Measurements from ENCODE around the gene SORCS2. TPM values are rescaled to one million over a fixed set of nuclear protein-coding genes. Genes with fewer than 3 reads are reported as not detected.

The SORCS2 gene
- total RNA-seq, 2 experiments from 2014 or later, result 0.07 TPM

- intact Hi-C loops (cut with micrococcal nuclease), result no loop called here
- no peaks in the 10 kb centered on the region for H3K4me1 Mint-ChIP-seq (ENCODE audit: low read depth)
These were observed 115.2 kb downstream of the SORCS2 start for GRCh38 chr4:7307394-7308099.

GRCh38 chr4:7309181-7309580 is 116.8 kb downstream of the SORCS2 start:
- POLR2A ChIA-PET, result no interaction called here
- no peak for DNase-seq
- no peaks in the 10 kb centered on the region for H3K36me3 Mint-ChIP-seq
- no peak overlapping the region for H3K27ac Mint-ChIP-seq
- no peaks in the 10 kb centered on the region for H3K9me3 Mint-ChIP-seq
- H3K4me1 Mint-ChIP-seq (ENCODE audit: low read depth), result no peaks in the 10 kb centered on the region
- H3K27me3 Mint-ChIP-seq, result peaks cover 13% of the 10 kb centered on the region
- no peak overlapping the region for H3K4me3 Mint-ChIP-seq
- intact Hi-C loops (cut with micrococcal nuclease), result no loop called here
- CTCF ChIA-PET, result no interaction called here

More at GRCh38 chr4:7307394-7308099, 115.2 kb downstream of the SORCS2 start:
- ChIA-PET POLR2A (no interaction called here), CTCF (no interaction called here)
- no peaks in the 10 kb centered on the region for H3K9me3 Mint-ChIP-seq
- H3K36me3 Mint-ChIP-seq, result no peaks in the 10 kb centered on the region
- H3K4me3 Mint-ChIP-seq, result no peak overlapping the region
- H3K27ac Mint-ChIP-seq, result no peak overlapping the region
- DNase-seq, result no peak
- H3K27me3 Mint-ChIP-seq, result peaks cover 13% of the 10 kb centered on the region

- H3K9me3 Mint-ChIP-seq, result no peaks in the 10 kb centered on the region
These were observed 117.5 kb downstream of the SORCS2 start for GRCh38 chr4:7309636-7310390.

GRCh38 chr4:7310451-7310850 is 118.1 kb downstream of the SORCS2 start:
- intact Hi-C loops (cut with micrococcal nuclease), result no loop called here
- peaks cover 13% of the 10 kb centered on the region for H3K27me3 Mint-ChIP-seq

More at GRCh38 chr4:7309636-7310390, 117.5 kb downstream of the SORCS2 start:
- H3K4me3 Mint-ChIP-seq, result no peak overlapping the region
- H3K27me3 Mint-ChIP-seq, result peaks cover 13% of the 10 kb centered on the region
- H3K4me1 Mint-ChIP-seq (ENCODE audit: low read depth), result no peaks in the 10 kb centered on the region
- DNase-seq, result no peak
- intact Hi-C loops (cut with micrococcal nuclease), result no loop called here
- no peak overlapping the region for H3K27ac Mint-ChIP-seq
- no peaks in the 10 kb centered on the region for H3K36me3 Mint-ChIP-seq
- POLR2A ChIA-PET, result no interaction called here
- CTCF ChIA-PET, result no interaction called here

GRCh38 chr4:7311205-7311604 is 118.9 kb downstream of the SORCS2 start:
- Mint-ChIP-seq H3K4me3 (no peak overlapping the region), H3K36me3 (no peaks in the 10 kb centered on the region), H3K27me3 (peaks cover 12% of the 10 kb centered on the region), H3K27ac (no peak overlapping the region), H3K4me1 (ENCODE audit: low read depth) (no peaks in the 10 kb centered on the region), H3K9me3 (no peaks in the 10 kb centered on the region)
- ChIA-PET POLR2A (no interaction called here), CTCF (no interaction called here)
- DNase-seq, result no peak
- intact Hi-C loops (cut with micrococcal nuclease), result no loop called here

More at GRCh38 chr4:7310451-7310850, 118.1 kb downstream of the SORCS2 start:
- POLR2A ChIA-PET, result no interaction called here
- H3K4me3 Mint-ChIP-seq, result no peak overlapping the region
- H3K36me3 Mint-ChIP-seq, result no peaks in the 10 kb centered on the region
- CTCF ChIA-PET, result no interaction called here
- no peaks in the 10 kb centered on the region for H3K9me3 Mint-ChIP-seq
- no peaks in the 10 kb centered on the region for H3K4me1 Mint-ChIP-seq (ENCODE audit: low read depth)
- H3K27ac Mint-ChIP-seq, result no peak overlapping the region
- no peak for DNase-seq

GRCh38 chr4:7312691-7313090 is 120.4 kb downstream of the SORCS2 start:
- CTCF ChIA-PET, result interaction anchor here (0.6 kb wide), 1 partner anchor 251 kb away, joined by 3 read pairs; no protein-coding TSS in a partner anchor
- Mint-ChIP-seq H3K27ac (no peak overlapping the region), H3K27me3 (peaks cover 7% of the 10 kb centered on the region), H3K36me3 (no peaks in the 10 kb centered on the region), H3K4me3 (no peak overlapping the region), H3K4me1 (ENCODE audit: low read depth) (no peaks in the 10 kb centered on the region), H3K9me3 (no peaks in the 10 kb centered on the region)
- intact Hi-C loops (cut with micrococcal nuclease), result no loop called here
- POLR2A ChIA-PET, result no interaction called here
- DNase-seq, result no peak

GRCh38 chr4:7313347-7313811 is 121.0 kb downstream of the SORCS2 start:
- no peak overlapping the region for H3K4me3 Mint-ChIP-seq
- peaks cover 2% of the 10 kb centered on the region for H3K9me3 Mint-ChIP-seq
- no peak overlapping the region for H3K27ac Mint-ChIP-seq
- intact Hi-C loops (cut with micrococcal nuclease), result no loop called here
- ChIA-PET POLR2A (no interaction called here), CTCF (no interaction called here)
- H3K27me3 Mint-ChIP-seq, result peaks cover 6% of the 10 kb centered on the region
- H3K4me1 Mint-ChIP-seq (ENCODE audit: low read depth), result no peaks in the 10 kb centered on the region
- DNase-seq, result no peak
- no peaks in the 10 kb centered on the region for H3K36me3 Mint-ChIP-seq

- ChIA-PET POLR2A (no interaction called here), CTCF (no interaction called here)
- Mint-ChIP-seq H3K36me3 (no peaks in the 10 kb centered on the region), H3K4me3 (no peak overlapping the region), H3K27ac (no peak overlapping the region), H3K27me3 (no peaks in the 10 kb centered on the region), H3K4me1 (ENCODE audit: low read depth) (no peaks in the 10 kb centered on the region), H3K9me3 (peaks cover 8% of the 10 kb centered on the region)
- intact Hi-C loops (cut with micrococcal nuclease), result no loop called here
- no peak for DNase-seq
These were observed 121.7 kb downstream of the SORCS2 start for GRCh38 chr4:7313991-7314390.

- ChIA-PET POLR2A (no interaction called here), CTCF (no interaction called here)
- H3K36me3 Mint-ChIP-seq, result no peaks in the 10 kb centered on the region
- H3K27me3 Mint-ChIP-seq, result no peaks in the 10 kb centered on the region
- H3K4me1 Mint-ChIP-seq (ENCODE audit: low read depth), result no peaks in the 10 kb centered on the region
- intact Hi-C loops (cut with micrococcal nuclease), result no loop called here
- peaks cover 19% of the 10 kb centered on the region for H3K9me3 Mint-ChIP-seq
- H3K4me3 Mint-ChIP-seq, result no peak overlapping the region
- no peak for DNase-seq
- no peak overlapping the region for H3K27ac Mint-ChIP-seq
These were observed 122.9 kb downstream of the SORCS2 start for GRCh38 chr4:7315286-7315685.

- Mint-ChIP-seq H3K36me3 (no peaks in the 10 kb centered on the region), H3K4me1 (ENCODE audit: low read depth) (no peaks in the 10 kb centered on the region), H3K4me3 (no peak overlapping the region), H3K27me3 (no peaks in the 10 kb centered on the region), H3K27ac (no peak overlapping the region), H3K9me3 (peaks cover 22% of the 10 kb centered on the region)
- intact Hi-C loops (cut with micrococcal nuclease), result no loop called here
- ChIA-PET POLR2A (no interaction called here), CTCF (no interaction called here)
- no peak for DNase-seq
These were observed 123.6 kb downstream of the SORCS2 start for GRCh38 chr4:7315935-7316334.

- ChIA-PET POLR2A (no interaction called here), CTCF (no interaction called here)
- H3K9me3 Mint-ChIP-seq, result peaks cover 22% of the 10 kb centered on the region
- H3K27ac Mint-ChIP-seq, result no peak overlapping the region
- intact Hi-C loops (cut with micrococcal nuclease), result no loop called here
- DNase-seq, result no peak
- H3K36me3 Mint-ChIP-seq, result no peaks in the 10 kb centered on the region
- no peaks in the 10 kb centered on the region for H3K27me3 Mint-ChIP-seq
- H3K4me3 Mint-ChIP-seq, result no peak overlapping the region
- H3K4me1 Mint-ChIP-seq (ENCODE audit: low read depth), result no peaks in the 10 kb centered on the region
These were observed 126.7 kb downstream of the SORCS2 start for GRCh38 chr4:7319024-7319423.

GRCh38 chr4:7320206-7320797 is 128.0 kb downstream of the SORCS2 start:
- intact Hi-C loops (cut with micrococcal nuclease), result no loop called here
- ChIA-PET POLR2A (no interaction called here), CTCF (no interaction called here)
- H3K9me3 Mint-ChIP-seq, result peaks cover 22% of the 10 kb centered on the region
- H3K27ac Mint-ChIP-seq, result no peak overlapping the region
- no peaks in the 10 kb centered on the region for H3K27me3 Mint-ChIP-seq
- no peak for DNase-seq
- no peaks in the 10 kb centered on the region for H3K4me1 Mint-ChIP-seq (ENCODE audit: low read depth)
- no peaks in the 10 kb centered on the region for H3K36me3 Mint-ChIP-seq
- no peak overlapping the region for H3K4me3 Mint-ChIP-seq

All from activated CD4-positive, alpha-beta memory T cell treated with anti-CD3 and anti-CD28 coated beads for 36 hours (primary cell).